IMR-90 (cell line): ENCODE measurements around the gene CLEC16A. TPM values are rescaled to one million over a fixed set of nuclear protein-coding genes. Genes with fewer than 3 reads are reported as not detected.
A peak's percentile ranks its signal among the peaks of the same experiment; 100 is the strongest.

ENCODE experiments used
- ATAC-seq: fragments of 200-7000 bp; cut with Tn5 transposase; 2 replicates; pipeline ENCODE4 v1.9.1; 2020; ENCODE audit warnings: low read depth, mild to moderate bottlenecking, moderate library complexity
- BruUV-seq: library from RNA; stranded (reverse); fragments of 400-500 nt; replicated peaks from 2 replicates; lab custom pipeline; 2021; lab: Mats Ljungman, UMichigan
- CTCF ChIA-PET: fragments of 300-600 bp; formaldehyde crosslinking; extraction: SDS; loops from one replicate; lab custom pipeline; 2021; ENCODE audit warnings: antibody characterized with exemption; lab: Yijun Ruan, JAX
- POLR2A ChIA-PET: fragments of 300-600 bp; sonication (Branson Sonifier 250); formaldehyde crosslinking; loops from one replicate; lab custom pipeline; 2022; ENCODE audit warnings: antibody characterized with exemption; ENCODE audit not compliant: unreplicated experiment; lab: Charles Lee
- DNase-seq: peaks from one replicate; pipeline ENCODE4 v3.0.0; 2013
- H2AFZ ChIP-seq: replicated peaks from 2 replicates; pipeline ENCODE3; 2013; ENCODE audit warnings: low read length, mild to moderate bottlenecking; ENCODE audit not compliant: poor library complexity
- H2AK5ac ChIP-seq: 2 replicates; pipeline ENCODE4 v1.6.1; 2013; ENCODE audit warnings: low read depth, low read length, inconsistent platforms
- H2AK9ac ChIP-seq: replicated peaks from 2 replicates; pipeline ENCODE3; 2013; ENCODE audit warnings: mild to moderate bottlenecking, low read depth, low read length, moderate library complexity; ENCODE audit not compliant: poor library complexity
- H2BK120ac ChIP-seq: 2 replicates; pipeline ENCODE4 v1.6.1; 2013; ENCODE audit warnings: low read depth, low read length, inconsistent platforms
- H2BK15ac ChIP-seq: 3 replicates; pipeline ENCODE4 v1.6.1; 2013; ENCODE audit warnings: low read depth, low read length, inconsistent platforms
- H2BK20ac ChIP-seq: 2 replicates; pipeline ENCODE4 v1.6.1; 2013; ENCODE audit warnings: low read depth, mild to moderate bottlenecking, inconsistent platforms, low read length, moderate library complexity
- H2BK5ac ChIP-seq: 2 replicates; pipeline ENCODE4 v1.6.1; 2013; ENCODE audit warnings: mild to moderate bottlenecking, low read depth, low read length, inconsistent platforms; ENCODE audit not compliant: poor library complexity, severe bottlenecking
- H3K14ac ChIP-seq: replicated peaks from 2 replicates; pipeline ENCODE4 v1.6.1; 2013; ENCODE audit warnings: low read depth, low read length, inconsistent platforms
- H3K18ac ChIP-seq: 2 replicates; pipeline ENCODE4 v1.6.1; 2013; ENCODE audit warnings: low read depth, low read length, control low read depth
- H3K23ac ChIP-seq: 2 replicates; pipeline ENCODE4 v1.6.1; 2013; ENCODE audit warnings: low read depth, low read length, inconsistent platforms
- H3K27ac ChIP-seq: 2 replicates; pipeline ENCODE4 v1.5.1; 2013; ENCODE audit warnings: mild to moderate bottlenecking, control low read depth, low read length; ENCODE audit not compliant: insufficient read depth
- H3K27me3 ChIP-seq: 2 replicates; pipeline ENCODE4 v1.6.1; 2013; ENCODE audit warnings: low read length; ENCODE audit not compliant: control insufficient read depth, insufficient read depth
- H3K36me3 ChIP-seq: 2 replicates; pipeline ENCODE4 v1.6.1; 2013; ENCODE audit warnings: low read length, mixed read lengths; ENCODE audit not compliant: control insufficient read depth, insufficient read depth
- H3K4ac ChIP-seq: 2 replicates; pipeline ENCODE4 v1.6.1; 2013; ENCODE audit warnings: low read depth, low read length, inconsistent platforms
- H3K4me1 ChIP-seq: 2 replicates; pipeline ENCODE4 v1.6.1; 2013; ENCODE audit warnings: low read length, mixed read lengths; ENCODE audit not compliant: control insufficient read depth, insufficient read depth
- H3K4me2 ChIP-seq: 2 replicates; pipeline ENCODE4 v1.6.1; 2013; ENCODE audit warnings: low read depth, mild to moderate bottlenecking, control low read depth, low read length, moderate library complexity
- H3K4me3 ChIP-seq: 2 replicates; pipeline ENCODE4 v1.5.1; 2013; ENCODE audit warnings: low read depth, mild to moderate bottlenecking, control low read depth, low read length, moderate library complexity; ENCODE audit not compliant: insufficient read depth
- H3K56ac ChIP-seq: 2 replicates; pipeline ENCODE4 v1.6.1; 2013; ENCODE audit warnings: low read length, inconsistent platforms; ENCODE audit not compliant: insufficient read depth; ENCODE audit errors: extremely low read depth
- H3K79me1 ChIP-seq, 2 experiments: 2 replicates each; pipeline ENCODE4 v1.6.1; 2013; ENCODE audit warnings: low read length in 2 of 2, inconsistent platforms in 1 of 2, low read depth in 1 of 2
- H3K9ac ChIP-seq: 2 replicates; pipeline ENCODE4 v1.6.1; 2013; ENCODE audit warnings: low read depth, low read length, control low read depth
- H3K9me1 ChIP-seq: 2 replicates; pipeline ENCODE4 v1.6.1; 2013; ENCODE audit warnings: low read length, inconsistent platforms; ENCODE audit not compliant: insufficient read depth
- H3K9me3 ChIP-seq: 2 replicates; pipeline ENCODE4 v1.6.1; 2013; ENCODE audit warnings: low read length; ENCODE audit not compliant: control insufficient read depth, insufficient read depth
- H4K20me1 ChIP-seq: 2 replicates; pipeline ENCODE4 v1.6.1; 2013; ENCODE audit warnings: low read length, inconsistent platforms; ENCODE audit not compliant: insufficient read depth
- H4K5ac ChIP-seq: 2 replicates; pipeline ENCODE4 v1.6.1; 2013; ENCODE audit warnings: mild to moderate bottlenecking, low read depth, low read length, control low read depth
- H4K8ac ChIP-seq, 2 experiments: 2 replicates each; pipeline ENCODE4 v1.6.1; 2013; ENCODE audit warnings: low read depth in 2 of 2, low read length in 2 of 2, control low read depth in 1 of 2, inconsistent platforms in 1 of 2
- H4K91ac ChIP-seq: 2 replicates; pipeline ENCODE4 v1.6.1; 2013; ENCODE audit warnings: low read depth, low read length, inconsistent platforms; ENCODE audit not compliant: insufficient read depth
- BHLHE40 ChIP-seq: fragments of 150-350 bp; IDR thresholded peaks from 2 replicates; pipeline ENCODE4 v1.6.1; 2016; ENCODE audit warnings: mild to moderate bottlenecking, low read depth, low read length
- CEBPB ChIP-seq: IDR thresholded peaks from 2 replicates; pipeline ENCODE4 v1.6.1; 2012; ENCODE audit warnings: low read depth, low read length, improper control_type of control experiment
- CTCF ChIP-seq: conservative IDR thresholded peaks from 2 replicates; pipeline ENCODE4 v1.5.1; 2012; ENCODE audit warnings: mild to moderate bottlenecking, low read depth, low read length, improper control_type of control experiment
- FOS ChIP-seq: fragments of 150-350 bp; IDR thresholded peaks from 2 replicates; pipeline ENCODE4 v1.6.1; 2016; ENCODE audit warnings: low read depth, low read length
- NFE2L2 ChIP-seq: fragments of 150-350 bp; IDR thresholded peaks from 2 replicates; pipeline ENCODE4 v1.6.1; 2016; ENCODE audit warnings: low read depth, mild to moderate bottlenecking, low read length
- POLR2A ChIP-seq: IDR thresholded peaks from 2 replicates; pipeline ENCODE4 v1.6.1; 2012; ENCODE audit warnings: mild to moderate bottlenecking, low read depth, low read length
- RAD21 ChIP-seq: IDR thresholded peaks from 2 replicates; pipeline ENCODE4 v1.6.1; 2012; ENCODE audit warnings: low read length, improper control_type of control experiment
- USF2 ChIP-seq: fragments of 150-350 bp; IDR thresholded peaks from 2 replicates; pipeline ENCODE4 v1.6.1; 2017; ENCODE audit warnings: mild to moderate bottlenecking, antibody characterized with exemption, low read length, low read depth
- WGBS, 2 experiments: methylation state at CpG; one replicate each; pipeline versions ENCODE4 v1.1.5 to v1.1.7; 2013; ENCODE audit warnings: missing lambda C conversion rate in 2 of 2; ENCODE audit not compliant: insufficient read length in 1 of 2; ENCODE audit errors: extremely low coverage in 2 of 2; 5-methylcytosine and 5-hydroxymethylcytosine counted together
- dilution Hi-C: fragments of 300-500 bp; cut with HindIII; formaldehyde crosslinking; loops from one replicate; pipeline ENCODE4 v1.14.3; 2018; ENCODE audit warnings: low sequenced_read_pairs; ENCODE audit not compliant: unreplicated experiment
- in situ Hi-C: fragments of 300-500 bp; cut with MboI; formaldehyde crosslinking; loops from 3 replicates; pipeline ENCODE4 v1.14.3; 2019; ENCODE audit warnings: low sequenced_read_pairs, inconsistent platforms, mixed read lengths
- intact Hi-C: fragments of 100-400 bp; cut with micrococcal nuclease; formaldehyde crosslinking; loops from 2 replicates; pipeline ENCODE4 v1.10.0; 2022
- polyA plus RNA-seq, 3 experiments: library from polyadenylated mRNA; depleted of rRNA; stranded (reverse); fragments of >200 nt; gene quantifications; 2 replicates each; pipeline ENCODE4 v1.2.3, GENCODE V29; 2012; ENCODE audit warnings: low replicate concordance in 1 of 3
- total RNA-seq: library from RNA; depleted of rRNA; stranded (reverse); fragments of >200 nt; gene quantifications from 2 replicates; pipeline ENCODE4 v1.2.3, GENCODE V29; 2012

CLEC16A gene
- total and polyA plus RNA-seq, 2 of the 4 experiments (the other 2 are of a cell fraction): 15.9 to 16.5 TPM

GRCh38 chr16:11200592-11200991 is 256.2 kb downstream of the CLEC16A start:
- Histone ChIP-seq H3K27me3 (no peaks in the 10 kb centered on the region; the same call in 1 of the 2 replicates), H3K4me3 (no peak overlapping the region), H3K14ac (peak overlapping the region; percentile 66), H2AK9ac (no peak overlapping the region), H3K9me1 (no peaks in the 10 kb centered on the region), H4K5ac (no peak overlapping the region), H3K9ac (no peak overlapping the region), H2BK15ac (peak overlapping the region; percentile 59; the same call in 1 of the 3 replicates), H2BK20ac (0 out of 2 replicates have a peak overlapping the region, but pooled peaks have one; percentile 10), H3K36me3 (no peaks in the 10 kb centered on the region), H4K91ac (no peak overlapping the region; the same call in none of the 2 replicates), H2AFZ (peak overlapping the region; percentile 5), H3K79me1 (no peaks in the 10 kb centered on the region), H3K56ac (no peak overlapping the region), H3K9me3 (peaks cover 5% of the 10 kb centered on the region), H3K18ac (no peak overlapping the region; the same call in 1 of the 2 replicates), H2BK5ac (no peak overlapping the region), H3K23ac (no peak overlapping the region), H4K20me1 (no peaks in the 10 kb centered on the region), H3K4ac (peak overlapping the region; percentile 36; the same call in 1 of the 2 replicates), H3K27ac (no peak overlapping the region), H3K4me1 (peaks cover 13% of the 10 kb centered on the region), H2AK5ac (peak overlapping the region; percentile 74), H4K8ac (0 out of 4 replicates have a peak overlapping the region, but pooled peaks of 1 of the 2 experiments have one; percentile 57), H2BK120ac (peak overlapping the region; percentile 62; the same call in 1 of the 2 replicates), H3K4me2 (no peak overlapping the region)
- in situ Hi-C loops (no loop called here), dilution Hi-C loops (no loop called here), intact Hi-C loops (loop anchor here (5.0 kb wide), 1 partner anchor 93 kb away; no protein-coding TSS in a partner anchor)
- DNase-seq: no peak
- ChIA-PET CTCF (no interaction called here), POLR2A (no interaction called here)
- WGBS, 2 experiments: 64% methylated on average over 3 of the region's 10 CpGs; no CpG with 5 or more reads in 1 of the 2 experiments
- TF ChIP-seq USF2: no peak
- no peak for TF ChIP-seq RAD21
- no peak for TF ChIP-seq FOS
- no peak for TF ChIP-seq NFE2L2
- no peak for TF ChIP-seq CEBPB
- TF ChIP-seq BHLHE40: no peak
- no peak for TF ChIP-seq CTCF
- TF ChIP-seq POLR2A: no peak
- no TSS peak for BruUV-seq
- no peak for ATAC-seq
